Thyroid gland (tissue), 4 donors: ENCODE data around the gene TPH2. TPM values are rescaled to one million over a fixed set of nuclear protein-coding genes. Genes with fewer than 3 reads are reported as not detected.

Experiments used
- DNase-seq, 2 donors: peaks; one replicate each; pipeline ENCODE4 v3.0.0-alpha.2; 2019
- H3K27ac ChIP-seq, 3 donors: fragments of 200-600 bp; sonication (generic); 1 replicate in 2 of 3; 2 replicates in 1 of 3; pipeline ENCODE4 v1.5.1; 2016 to 2019; ENCODE audit warnings: mild to moderate bottlenecking in 1 of 3, moderate library complexity in 1 of 3
- H3K27me3 ChIP-seq: fragments of 200-600 bp; sonication (generic); one replicate; pipeline ENCODE4 v1.5.1; 2019
- H3K36me3 ChIP-seq, 2 donors: fragments of 200-600 bp; sonication (generic); one replicate each; pipeline ENCODE4 v1.5.1; 2016 to 2019
- H3K4me1 ChIP-seq, 2 donors: fragments of 200-600 bp; sonication (generic); one replicate each; pipeline ENCODE4 v1.5.1; 2017 to 2019
- H3K4me3 ChIP-seq, 3 donors: fragments of 200-600 bp; sonication (generic); replicated peaks in 1 of 3; 1 replicate in 2 of 3; 2 replicates in 1 of 3; pipeline ENCODE4 v1.5.1; 2016; ENCODE audit warnings: mild to moderate bottlenecking in 1 of 3
- H3K9me3 ChIP-seq: fragments of 200-600 bp; sonication (generic); one replicate; pipeline ENCODE4 v1.5.1; 2017
- POLR2A ChIP-seq, 2 donors: fragments of 450-650 bp; IDR thresholded peaks; one replicate each; pipeline ENCODE4 v1.6.1; 2017; ENCODE audit warnings: antibody characterized with exemption in 2 of 2, mild to moderate bottlenecking in 2 of 2, moderate library complexity in 1 of 2
- WGBS, 2 donors: methylation state at CpG; one replicate each; pipeline ENCODE4 v1.1.5; 2017; 5-methylcytosine and 5-hydroxymethylcytosine counted together
- intact Hi-C: fragments of 100-400 bp; cut with DNase I; formaldehyde crosslinking; loops from one replicate; pipeline ENCODE4 v1.15.1; 2023
- total RNA-seq, 4 donors: library from RNA; depleted of rRNA; stranded (reverse); fragments of >200 nt; gene quantifications; one replicate each; pipeline ENCODE4 v1.2.3, GENCODE V29; 2016
- TF ChIP-seq, protein P1 (sequence below), 6 experiments: fragments of 200-600 bp in 3 of 6; fragments of 450-650 bp in 3 of 6; sonication (generic) in 3 of 6; IDR thresholded peaks; one replicate each; pipeline ENCODE4 v1.5.1; 2016 to 2019; ENCODE audit warnings: antibody characterized with exemption in 6 of 6, mild to moderate bottlenecking in 2 of 6, inconsistent platforms in 1 of 6, moderate library complexity in 1 of 6

The TPH2 gene
- total RNA-seq, 4 donors from 2014 or later = not detected

DNA sequence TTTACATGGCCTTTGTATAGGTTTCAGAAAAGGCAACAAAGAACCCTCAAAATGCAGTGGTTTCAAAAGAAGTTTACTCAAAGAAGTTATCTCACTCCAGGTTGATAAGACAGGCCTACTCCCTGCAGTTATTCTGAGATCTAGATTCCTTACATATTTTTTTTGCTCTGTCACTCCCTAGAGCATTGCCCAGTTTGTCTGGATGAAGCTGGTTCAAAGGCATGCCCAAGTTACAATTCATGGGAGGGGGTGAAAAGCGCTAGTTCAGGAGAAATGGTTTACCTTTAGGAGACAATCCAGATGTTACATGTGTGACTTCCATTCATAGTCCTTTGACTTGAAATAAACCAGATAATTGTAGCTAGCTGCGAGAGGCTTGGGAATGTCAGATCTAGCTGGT, 115.0 kb downstream of the TPH2 start:
- 81 to 85% methylated on average over 2 of the region's 2 CpGs for WGBS, 2 donors
- Histone ChIP-seq H3K27me3 (no peaks in the 10 kb centered on the region), H3K9me3 (no peaks in the 10 kb centered on the region), H3K36me3 (no peaks in the 10 kb centered on the region), H3K4me1 (no peaks in the 10 kb centered on the region), H3K4me3 (no peak overlapping the region), H3K27ac (no peak overlapping the region)
- no peak for DNase-seq
- intact Hi-C loops = no loop called here
- TF ChIP-seq, protein P1, sequence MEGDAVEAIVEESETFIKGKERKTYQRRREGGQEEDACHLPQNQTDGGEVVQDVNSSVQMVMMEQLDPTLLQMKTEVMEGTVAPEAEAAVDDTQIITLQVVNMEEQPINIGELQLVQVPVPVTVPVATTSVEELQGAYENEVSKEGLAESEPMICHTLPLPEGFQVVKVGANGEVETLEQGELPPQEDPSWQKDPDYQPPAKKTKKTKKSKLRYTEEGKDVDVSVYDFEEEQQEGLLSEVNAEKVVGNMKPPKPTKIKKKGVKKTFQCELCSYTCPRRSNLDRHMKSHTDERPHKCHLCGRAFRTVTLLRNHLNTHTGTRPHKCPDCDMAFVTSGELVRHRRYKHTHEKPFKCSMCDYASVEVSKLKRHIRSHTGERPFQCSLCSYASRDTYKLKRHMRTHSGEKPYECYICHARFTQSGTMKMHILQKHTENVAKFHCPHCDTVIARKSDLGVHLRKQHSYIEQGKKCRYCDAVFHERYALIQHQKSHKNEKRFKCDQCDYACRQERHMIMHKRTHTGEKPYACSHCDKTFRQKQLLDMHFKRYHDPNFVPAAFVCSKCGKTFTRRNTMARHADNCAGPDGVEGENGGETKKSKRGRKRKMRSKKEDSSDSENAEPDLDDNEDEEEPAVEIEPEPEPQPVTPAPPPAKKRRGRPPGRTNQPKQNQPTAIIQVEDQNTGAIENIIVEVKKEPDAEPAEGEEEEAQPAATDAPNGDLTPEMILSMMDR (IDR thresholded peaks at IDR 0.05) = no peak
- TF ChIP-seq POLR2A (IDR thresholded peaks at IDR 0.05) = no peak

- Histone ChIP-seq H3K27me3 (no peaks in the 10 kb centered on the region), H3K4me3 (no peak overlapping the region), H3K9me3 (no peaks in the 10 kb centered on the region), H3K27ac (no peak overlapping the region), H3K4me1 (no peaks in the 10 kb centered on the region), H3K36me3 (no peaks in the 10 kb centered on the region)
- intact Hi-C loops = no loop called here
- WGBS, 2 donors = 65 to 73% methylated on average over 2 of the region's 2 CpGs
- DNase-seq = no peak
- no peak for TF ChIP-seq POLR2A (IDR thresholded peaks at IDR 0.05)
- TF ChIP-seq, protein P1 (IDR thresholded peaks at IDR 0.05) = no peak
These were observed 115.9 kb downstream of the TPH2 start for GRCh38 chr12:72054511-72054910.

DNA sequence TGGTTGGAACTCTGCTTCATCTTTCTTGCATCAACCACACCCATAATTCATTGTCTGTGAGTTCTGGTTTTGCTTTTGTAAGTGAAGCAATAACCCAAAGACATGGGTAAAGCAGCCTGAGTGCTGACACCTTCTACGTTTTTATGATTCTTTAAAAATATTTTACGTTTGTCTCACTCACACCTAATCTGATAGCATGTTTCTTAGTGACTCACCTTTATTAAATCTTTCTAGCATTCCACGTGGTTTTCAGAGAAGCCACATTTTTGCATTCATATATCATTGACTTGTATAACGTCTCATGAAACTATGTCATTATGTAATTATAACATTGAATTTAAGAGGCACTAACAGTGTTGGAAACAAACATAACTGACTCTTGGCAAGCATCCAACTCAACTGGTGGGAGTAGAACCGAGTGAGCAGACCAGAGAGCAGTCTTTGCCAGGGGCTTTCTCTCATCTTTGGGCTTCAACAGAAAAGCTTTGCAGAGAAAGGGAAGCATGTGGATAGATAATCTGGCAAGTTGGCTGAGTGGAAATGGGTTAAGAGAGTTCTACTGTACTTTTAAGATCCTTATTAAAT, 118.8 kb downstream of the TPH2 start:
- Histone ChIP-seq H3K36me3 (no peaks in the 10 kb centered on the region), H3K4me1 (no peaks in the 10 kb centered on the region), H3K4me3 (no peak overlapping the region), H3K27ac (no peak overlapping the region), H3K9me3 (no peaks in the 10 kb centered on the region), H3K27me3 (no peaks in the 10 kb centered on the region)
- WGBS, 2 donors = 44 to 47% methylated on average over 5 of the region's 5 CpGs
- intact Hi-C loops = no loop called here
- DNase-seq = no peak
- TF ChIP-seq, protein P1 (IDR thresholded peaks at IDR 0.05) = no peak
- no peak for TF ChIP-seq POLR2A (IDR thresholded peaks at IDR 0.05)

- 44 to 58% methylated on average over 2 of the region's 2 CpGs for WGBS, 2 donors
- Histone ChIP-seq H3K27ac (no peak overlapping the region), H3K4me3 (no peak overlapping the region), H3K9me3 (no peaks in the 10 kb centered on the region), H3K27me3 (no peaks in the 10 kb centered on the region), H3K4me1 (no peaks in the 10 kb centered on the region), H3K36me3 (no peaks in the 10 kb centered on the region)
- TF ChIP-seq, protein P1 (IDR thresholded peaks at IDR 0.05) = no peak
- no peak for TF ChIP-seq POLR2A (IDR thresholded peaks at IDR 0.05)
- intact Hi-C loops = no loop called here
- DNase-seq = no peak
These were observed 124.4 kb downstream of the TPH2 start for GRCh38 chr12:72063073-72063472.

DNA sequence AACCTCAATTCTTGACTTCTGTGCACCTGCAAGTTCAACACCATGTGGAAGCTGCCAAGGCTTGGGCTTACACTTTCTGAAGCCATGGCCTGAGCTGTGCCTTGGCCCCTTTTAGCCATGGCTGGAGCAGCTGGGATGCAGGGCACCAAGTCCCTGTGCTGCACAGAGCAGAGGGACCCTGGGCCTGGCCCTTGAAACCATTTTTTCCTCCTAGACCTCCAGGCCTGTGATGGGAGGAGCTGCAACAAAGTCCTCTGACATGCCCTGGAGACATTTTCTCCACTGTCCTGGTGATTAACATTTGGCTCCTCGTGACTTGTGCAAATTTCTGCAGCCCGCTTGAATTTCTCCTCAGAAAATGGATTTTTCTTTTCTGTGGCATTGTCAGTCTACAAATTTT, 132.4 kb downstream of the TPH2 start:
- intact Hi-C loops = no loop called here
- no peak for DNase-seq
- no peaks in the 10 kb centered on the region for H3K27me3 ChIP-seq
- H3K9me3 ChIP-seq = no peaks in the 10 kb centered on the region
- H3K27ac ChIP-seq = no peak overlapping the region
- no peak for TF ChIP-seq POLR2A (IDR thresholded peaks at IDR 0.05)
- TF ChIP-seq, protein P1 (IDR thresholded peaks at IDR 0.05) = no peak
- no peak overlapping the region for H3K4me3 ChIP-seq
- no peaks in the 10 kb centered on the region for H3K36me3 ChIP-seq
- 86 to 87% methylated on average over 2 of the region's 2 CpGs for WGBS, 2 donors
- no peaks in the 10 kb centered on the region for H3K4me1 ChIP-seq
